Right lobe of liver (tissue), 6 donors: ENCODE measurements around the gene SULT1A2. TPM values are rescaled to one million over a fixed set of nuclear protein-coding genes. Genes with fewer than 3 reads are reported as not detected.
"Not testable (repeated sequence)": the region's sequence is repeated elsewhere in the genome, so short reads cannot be mapped to it uniquely, and the experiment has no call there.

ENCODE experiments used
- ATAC-seq, 4 donors: fragments of 200-7000 bp; cut with Tn5 transposase; one replicate each; pipeline ENCODE4 v1.9.1; 2020; ENCODE audit warnings: mild to moderate bottlenecking in 4 of 4, moderate library complexity in 4 of 4
- DNase-seq, 3 donors: peaks; one replicate each; pipeline ENCODE4 v3.0.0-alpha.2; 2020
- H3K27ac ChIP-seq, 3 donors: fragments of 200-600 bp; one replicate each; pipeline ENCODE4 v1.8.0; 2022
- H3K27me3 ChIP-seq, 2 donors: fragments of 200-600 bp; one replicate each; pipeline ENCODE4 v1.8.0; 2022
- H3K36me3 ChIP-seq, 4 donors: fragments of 200-600 bp; sonication (generic) in 1 of 4; one replicate each; pipeline versions ENCODE4 v1.5.1 to v1.8.0; 2017 to 2022; ENCODE audit warnings: control low read depth in 1 of 4
- H3K4me1 ChIP-seq, 4 donors: fragments of 200-600 bp; sonication (generic) in 1 of 4; one replicate each; pipeline versions ENCODE4 v1.5.1 to v1.8.0; 2017 to 2022; ENCODE audit warnings: control low read depth in 1 of 4
- H3K4me3 ChIP-seq, 3 donors: fragments of 200-600 bp; one replicate each; pipeline ENCODE4 v1.8.0; 2022
- H3K9me3 ChIP-seq, 4 donors: fragments of 200-600 bp; sonication (generic) in 1 of 4; one replicate each; pipeline versions ENCODE4 v1.5.1 to v1.8.0; 2017 to 2022; ENCODE audit warnings: control low read depth in 1 of 4
- POLR2A ChIP-seq: fragments of 450-650 bp; IDR thresholded peaks from one replicate; pipeline ENCODE4 v1.6.1; 2017; ENCODE audit warnings: antibody characterized with exemption, mild to moderate bottlenecking
- WGBS: methylation state at CpG from one replicate; pipeline ENCODE4 v1.1.6; 2018; ENCODE audit warnings: low coverage, low lambda C conversion rate; ENCODE audit not compliant: insufficient coverage; ENCODE audit errors: missing lambda C conversion rate; 5-methylcytosine and 5-hydroxymethylcytosine counted together
- intact Hi-C, 2 donors: fragments of 100-400 bp; cut with DNase I; formaldehyde crosslinking; loops; one replicate each; pipeline versions ENCODE4 v1.11.2 to v1.14.1; 2022
- total RNA-seq, 6 experiments: library from RNA; depleted of rRNA in 2 of 6; stranded (reverse); fragments of >200 nt in 2 of 6; fragmentation: NEBNext Ultra II Directional in 3 of 6; extraction: Animal tissue kit (Norgen Biotek cat#: 25700) in 3 of 6; gene quantifications; one replicate each; pipeline versions ENCODE4 v1.1.0 to v1.2.4, GENCODE V29; 2016 to 2023
- TF ChIP-seq, protein P1 (sequence below), 4 donors: fragments of 200-600 bp in 3 of 4; fragments of 450-650 bp in 1 of 4; IDR thresholded peaks; one replicate each; pipeline versions ENCODE4 v1.5.1 to v1.8.0; 2016 to 2022; ENCODE audit warnings: antibody characterized with exemption in 4 of 4, mild to moderate bottlenecking in 2 of 4
- donor health status: DM: no; HTN: yes; CAD: no.
- donor health status: DM: no; HTN: no; CAD: no.
- donor health status: DM: no; HTN: no; CAD: no.
- donor health status: DM: no; HTN: yes; CAD: no.
- donor health status: DM: no; HTN: yes; CAD: no.

The SULT1A2 gene
- total RNA-seq, 6 experiments from 2014 or later = 10.1 to 48.3 (median 18.0) TPM

DNA sequence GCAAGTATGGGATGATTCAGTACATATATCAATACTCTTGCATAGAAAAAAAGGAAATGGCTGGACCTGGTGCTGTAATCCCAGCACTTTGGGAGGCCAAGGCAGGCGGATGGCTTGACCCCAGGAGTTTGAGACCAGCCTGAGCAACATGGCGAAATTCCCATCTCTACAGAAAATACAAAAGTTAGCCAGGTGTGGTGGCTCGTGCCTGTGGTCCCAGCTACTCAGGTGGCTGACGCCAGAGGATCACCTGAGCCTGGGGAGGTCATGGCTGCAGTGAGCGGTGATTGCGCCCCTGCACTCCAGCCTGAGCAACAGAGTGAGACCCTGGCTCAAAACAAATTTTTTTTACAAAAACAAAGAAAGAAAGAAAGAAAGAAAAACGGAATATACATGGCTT, 50.2 kb downstream of the SULT1A2 start:
- no peaks in the 10 kb centered on the region for H3K9me3 ChIP-seq
- no peaks in the 10 kb centered on the region for H3K27me3 ChIP-seq
- ATAC-seq = no peak
- intact Hi-C loops = no loop called here
- no peak overlapping the region for H3K27ac ChIP-seq
- H3K36me3 ChIP-seq = no peaks in the 10 kb centered on the region
- no peak overlapping the region for H3K4me3 ChIP-seq
- no peak for TF ChIP-seq POLR2A
- peaks cover 0 to 17% (median 5%) of the 10 kb centered on the region in 4 donors for H3K4me1 ChIP-seq
- no peak for DNase-seq
- 91% methylated on average over 7 of the region's 7 CpGs for WGBS

DNA sequence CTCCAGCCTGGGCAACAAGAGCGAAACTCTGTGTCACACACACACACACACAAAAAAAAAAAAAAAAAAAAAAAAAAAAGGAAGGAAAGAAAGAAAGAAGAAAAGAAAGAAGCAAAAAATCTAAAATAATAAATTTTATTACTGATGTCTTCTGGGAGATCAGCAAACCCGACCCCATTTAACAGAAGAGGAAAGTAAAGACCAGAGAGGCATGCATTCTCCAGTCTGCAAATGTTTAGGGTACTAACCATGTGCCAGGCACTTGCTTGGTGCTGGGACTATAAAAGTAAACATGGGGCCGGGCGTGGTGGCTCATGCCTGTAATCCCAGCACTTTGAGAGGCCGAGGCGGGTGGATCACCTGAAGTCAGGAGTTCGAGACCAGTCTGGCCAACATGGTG, 50.9 kb downstream of the SULT1A2 start:
- H3K4me3 ChIP-seq, DNase-seq, H3K9me3 ChIP-seq, H3K27me3 ChIP-seq, H3K36me3 ChIP-seq, ATAC-seq, intact Hi-C loops, H3K27ac ChIP-seq: not testable (repeated sequence)
- H3K4me1 ChIP-seq = peaks cover 0 to 23% (median 7%) of the 10 kb centered on the region in 4 donors
- 74% methylated on average over 3 of the region's 7 CpGs for WGBS

DNA sequence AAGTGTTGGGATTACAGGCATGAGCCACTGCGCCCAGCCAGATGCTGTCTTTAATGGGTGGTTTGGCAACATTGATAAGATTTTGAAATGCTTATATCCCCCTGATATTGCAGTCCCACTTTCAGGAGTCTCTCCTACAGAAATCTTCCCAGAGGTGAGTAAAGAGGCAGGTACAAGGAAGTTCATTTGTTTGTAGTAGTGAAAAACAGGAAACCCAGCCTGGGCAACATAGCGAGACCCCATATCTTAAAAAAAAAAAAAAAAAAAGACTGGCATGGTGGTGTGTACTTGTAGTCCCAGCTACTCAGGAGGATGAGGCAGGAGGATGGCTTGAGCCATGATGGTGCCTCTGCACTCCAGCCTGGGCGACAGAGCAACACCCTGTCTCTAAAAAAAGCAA, 51.9 kb downstream of the SULT1A2 start:
- H3K9me3 ChIP-seq = no peaks in the 10 kb centered on the region
- H3K27me3 ChIP-seq = no peaks in the 10 kb centered on the region
- no peak overlapping the region for H3K4me3 ChIP-seq
- TF ChIP-seq, protein P1, sequence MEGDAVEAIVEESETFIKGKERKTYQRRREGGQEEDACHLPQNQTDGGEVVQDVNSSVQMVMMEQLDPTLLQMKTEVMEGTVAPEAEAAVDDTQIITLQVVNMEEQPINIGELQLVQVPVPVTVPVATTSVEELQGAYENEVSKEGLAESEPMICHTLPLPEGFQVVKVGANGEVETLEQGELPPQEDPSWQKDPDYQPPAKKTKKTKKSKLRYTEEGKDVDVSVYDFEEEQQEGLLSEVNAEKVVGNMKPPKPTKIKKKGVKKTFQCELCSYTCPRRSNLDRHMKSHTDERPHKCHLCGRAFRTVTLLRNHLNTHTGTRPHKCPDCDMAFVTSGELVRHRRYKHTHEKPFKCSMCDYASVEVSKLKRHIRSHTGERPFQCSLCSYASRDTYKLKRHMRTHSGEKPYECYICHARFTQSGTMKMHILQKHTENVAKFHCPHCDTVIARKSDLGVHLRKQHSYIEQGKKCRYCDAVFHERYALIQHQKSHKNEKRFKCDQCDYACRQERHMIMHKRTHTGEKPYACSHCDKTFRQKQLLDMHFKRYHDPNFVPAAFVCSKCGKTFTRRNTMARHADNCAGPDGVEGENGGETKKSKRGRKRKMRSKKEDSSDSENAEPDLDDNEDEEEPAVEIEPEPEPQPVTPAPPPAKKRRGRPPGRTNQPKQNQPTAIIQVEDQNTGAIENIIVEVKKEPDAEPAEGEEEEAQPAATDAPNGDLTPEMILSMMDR (IDR thresholded peaks at IDR 0.05) = no peak
- TF ChIP-seq POLR2A = no peak
- no peak overlapping the region for H3K27ac ChIP-seq
- DNase-seq = no peak
- H3K4me1 ChIP-seq = peaks cover 0 to 29% (median 7%) of the 10 kb centered on the region in 4 donors
- no peaks in the 10 kb centered on the region for H3K36me3 ChIP-seq
- 68% methylated on average over 2 of the region's 3 CpGs for WGBS
- no peak for ATAC-seq
- intact Hi-C loops = no loop called here

DNA sequence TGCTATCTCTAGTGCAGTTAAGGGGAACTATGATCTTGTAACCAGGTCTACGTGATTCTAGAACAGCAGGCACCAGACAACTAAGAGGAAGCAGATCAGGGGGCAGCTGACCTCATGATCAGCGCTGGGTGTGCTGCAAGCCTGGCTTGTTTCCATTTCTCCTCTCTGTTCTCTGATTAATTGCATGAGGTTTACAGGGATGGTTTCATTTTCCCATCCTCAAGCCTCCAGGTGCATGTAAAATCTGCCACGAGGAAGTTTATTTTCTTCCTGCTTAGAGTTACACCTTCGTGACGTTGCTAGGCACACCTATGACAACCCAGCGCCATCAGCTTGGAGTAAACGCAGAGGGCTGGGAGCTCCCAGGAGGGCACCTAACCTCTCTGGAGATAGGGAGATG, 53.8 kb downstream of the SULT1A2 start:
- 6% methylated on average over 6 of the region's 7 CpGs for WGBS
- H3K4me1 ChIP-seq = peaks cover 0 to 32% (median 9%) of the 10 kb centered on the region in 4 donors
- peak overlapping the region; percentile 14 to 47 (median 33) for H3K27ac ChIP-seq
- peak in 2 of 3 donors; percentile 62 to 67 for DNase-seq
- H3K36me3 ChIP-seq = no peaks in the 10 kb centered on the region
- no peaks in the 10 kb centered on the region for H3K27me3 ChIP-seq
- intact Hi-C loops = no loop called here
- H3K4me3 ChIP-seq = no peak overlapping the region
- peak; percentile 8 to 51 (median 14) for ATAC-seq
- TF ChIP-seq POLR2A = no peak
- TF ChIP-seq, protein P1 (IDR thresholded peaks at IDR 0.05) = no peak
- H3K9me3 ChIP-seq = no peaks in the 10 kb centered on the region

GRCh38 chr16:28542646-28543045, 54.2 kb downstream of the SULT1A2 start:
- Histone ChIP-seq H3K27me3 (no peaks in the 10 kb centered on the region), H3K4me3 (no peak overlapping the region), H3K9me3 (no peaks in the 10 kb centered on the region), H3K36me3 (no peaks in the 10 kb centered on the region), H3K4me1 (peaks cover 0 to 32% (median 9%) of the 10 kb centered on the region in 4 donors), H3K27ac (peak overlapping the region; percentile 14 to 47 (median 33))
- WGBS = 76% methylated on average over 7 of the region's 7 CpGs
- TF ChIP-seq, protein P1 (IDR thresholded peaks at IDR 0.05) = no peak
- no peak for TF ChIP-seq POLR2A
- ATAC-seq (no peak), DNase-seq (no peak)
- intact Hi-C loops = no loop called here

Other genes with a start within 250 kb of the SULT1A2 start
- 1 to 10 TPM in 1 of 6 experiments, under 1 TPM in 3, not detected in 2; 0.47 to 2.4 (median 0.72) TPM for gene NPIPB6, start 233.5 kb downstream of the SULT1A2 start, total RNA-seq
- 100 to 1,000 TPM in 2 of 6 experiments, 10 to 100 TPM in 1, 1 to 10 TPM in 2, under 1 TPM in 1; 0.07 to 146 (median 19.7) TPM for gene EIF3CL, start 193.2 kb downstream of the SULT1A2 start, total RNA-seq
- not detected for gene NPIPB7, start 124.7 kb downstream of the SULT1A2 start, total RNA-seq
- 10 to 100 TPM; 16.5 to 47.8 (median 30.7) TPM for gene CLN3, start 105.0 kb downstream of the SULT1A2 start, total RNA-seq
- 1 to 10 TPM in 4 of 6 experiments, under 1 TPM in 2; 0.57 to 2.2 (median 1.5) TPM for gene APOBR, start 102.4 kb downstream of the SULT1A2 start, total RNA-seq
- gene IL27, start 90.2 kb downstream of the SULT1A2 start, total RNA-seq = 10 to 100 TPM in 1 of 6 experiments, 1 to 10 TPM in 5; 1.1 to 13.9 (median 3.3) TPM
- gene NUPR1, start 58.1 kb downstream of the SULT1A2 start, total RNA-seq = 100 to 1,000 TPM in 2 of 6 experiments, 10 to 100 TPM in 4; 33.4 to 188 (median 80.7) TPM
- 10 to 100 TPM; 14.5 to 17.9 (median 15.4) TPM for gene SGF29, start 43.1 kb downstream of the SULT1A2 start, total RNA-seq
- 100 to 1,000 TPM; 132 to 335 (median 207) TPM for gene SULT1A1, start 13.0 kb upstream of the SULT1A2 start, total RNA-seq
- 1 to 10 TPM in 1 of 6 experiments, under 1 TPM in 2, not detected in 3; 0.89 to 2.1 (median 0.93) TPM for gene NPIPB8, start 41.0 kb upstream of the SULT1A2 start, total RNA-seq
- gene EIF3C, start 114.4 kb upstream of the SULT1A2 start, total RNA-seq = 100 to 1,000 TPM; 145 to 260 (median 203) TPM
- 1 to 10 TPM in 3 of 6 experiments, under 1 TPM in 3; 0.40 to 3.4 (median 0.91) TPM for gene NPIPB9, start 154.7 kb upstream of the SULT1A2 start, total RNA-seq
- gene ATXN2L, start 225.9 kb upstream of the SULT1A2 start, total RNA-seq = 10 to 100 TPM; 40.5 to 78.1 (median 57.2) TPM
- 100 to 1,000 TPM; 103 to 169 (median 141) TPM for gene TUFM, start 249.3 kb upstream of the SULT1A2 start, total RNA-seq